Heart left ventricle (tissue), 13 donors: ENCODE data around the gene ZCCHC13.

ENCODE experiments used
- POLR2A ChIP-seq, 2 donors: fragments of 450-650 bp; IDR thresholded peaks; one replicate each; pipeline ENCODE4 v1.6.1; 2017; ENCODE audit warnings: antibody characterized with exemption in 2 of 2, mild to moderate bottlenecking in 2 of 2, moderate library complexity in 2 of 2
- TF ChIP-seq, protein P1 (sequence below), 12 donors: fragments of 200-600 bp; sonication (generic) in 4 of 12; IDR thresholded peaks; one replicate each; pipeline versions ENCODE4 v1.5.0 to v1.8.0; 2018 to 2022; ENCODE audit warnings: antibody characterized with exemption in 12 of 12, mild to moderate bottlenecking in 5 of 12
- donor health status: ischemic (EF 13 %, LVEDD 7.1; RV severe dilation, severe dysfunction).
- donor health status: DM: no; HTN: yes; CAD: no.
- donor health status: DM: no; HTN: no; CAD: no.
- donor health status: ischemic (EF 25% LVEDD 6.9; RV normal size, moderate dysfunction).
- donor health status: ischemic (EF 25% LVEDD 5.7; RV mildly dilated, moderate dysfunction).
- donor health status: ischemic (EF 35%, LVEDD 5.7; RV mildly dilated, moderate dysfunction).
- donor health status: nonischemic (EF 11% LVEDD 7.7; RV severe dilation, severe dysfunction).
- donor health status: DM: yes; HTN: yes; CAD: no.
- donor health status: PGD.
- donor health status: ischemic (EF 29% LVEDD 5.4; RV normal size, mild dysfunction).
- donor health status: nonischemic (EF 23%, LVEDD 6.1; RV moderate dilation, normal function).

DNA sequence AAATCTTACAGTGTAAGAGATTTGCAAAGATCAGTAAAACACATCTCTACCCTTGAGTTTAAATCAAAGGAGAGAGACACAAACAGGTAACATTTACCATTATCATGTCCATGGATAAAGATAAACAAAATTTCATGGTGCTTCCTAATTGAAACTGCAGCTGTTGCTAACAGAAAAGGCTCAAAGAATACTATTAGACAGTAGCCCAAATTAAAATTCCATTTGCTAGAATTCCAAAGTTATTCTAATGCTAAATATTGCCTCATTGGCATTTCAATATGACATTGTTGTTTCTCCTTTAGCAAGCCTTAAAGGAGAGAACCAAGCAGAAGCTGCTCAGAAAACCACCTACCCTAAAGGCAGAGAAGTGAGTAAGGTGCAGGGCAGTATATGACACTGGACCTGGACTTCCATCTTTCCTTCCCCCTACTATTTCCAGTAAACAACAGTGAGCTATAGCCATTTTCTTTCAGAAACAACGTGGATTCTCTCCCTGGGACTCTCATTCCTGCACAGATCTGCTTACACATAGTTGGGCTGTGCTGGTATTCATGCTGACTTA is 19.5 kb upstream of the ZCCHC13 start:
- no peak for TF ChIP-seq POLR2A (IDR thresholded peaks at IDR 0.05)
- TF ChIP-seq, protein P1, sequence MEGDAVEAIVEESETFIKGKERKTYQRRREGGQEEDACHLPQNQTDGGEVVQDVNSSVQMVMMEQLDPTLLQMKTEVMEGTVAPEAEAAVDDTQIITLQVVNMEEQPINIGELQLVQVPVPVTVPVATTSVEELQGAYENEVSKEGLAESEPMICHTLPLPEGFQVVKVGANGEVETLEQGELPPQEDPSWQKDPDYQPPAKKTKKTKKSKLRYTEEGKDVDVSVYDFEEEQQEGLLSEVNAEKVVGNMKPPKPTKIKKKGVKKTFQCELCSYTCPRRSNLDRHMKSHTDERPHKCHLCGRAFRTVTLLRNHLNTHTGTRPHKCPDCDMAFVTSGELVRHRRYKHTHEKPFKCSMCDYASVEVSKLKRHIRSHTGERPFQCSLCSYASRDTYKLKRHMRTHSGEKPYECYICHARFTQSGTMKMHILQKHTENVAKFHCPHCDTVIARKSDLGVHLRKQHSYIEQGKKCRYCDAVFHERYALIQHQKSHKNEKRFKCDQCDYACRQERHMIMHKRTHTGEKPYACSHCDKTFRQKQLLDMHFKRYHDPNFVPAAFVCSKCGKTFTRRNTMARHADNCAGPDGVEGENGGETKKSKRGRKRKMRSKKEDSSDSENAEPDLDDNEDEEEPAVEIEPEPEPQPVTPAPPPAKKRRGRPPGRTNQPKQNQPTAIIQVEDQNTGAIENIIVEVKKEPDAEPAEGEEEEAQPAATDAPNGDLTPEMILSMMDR (IDR thresholded peaks at IDR 0.05) = no peak
